GM21529 (cell line): ENCODE results near the gene ANKRD37.

ENCODE experiments used
- ATAC-seq: cut with Tn5 transposase; IDR thresholded peaks from one replicate; pipeline ENCODE4 v1.9.1; 2021; ENCODE audit not compliant: unreplicated experiment

ANKRD37 gene

GRCh38 chr4:185412412-185412811 lies 15.8 kb downstream of the ANKRD37 start:
- ATAC-seq = no peak

DNA sequence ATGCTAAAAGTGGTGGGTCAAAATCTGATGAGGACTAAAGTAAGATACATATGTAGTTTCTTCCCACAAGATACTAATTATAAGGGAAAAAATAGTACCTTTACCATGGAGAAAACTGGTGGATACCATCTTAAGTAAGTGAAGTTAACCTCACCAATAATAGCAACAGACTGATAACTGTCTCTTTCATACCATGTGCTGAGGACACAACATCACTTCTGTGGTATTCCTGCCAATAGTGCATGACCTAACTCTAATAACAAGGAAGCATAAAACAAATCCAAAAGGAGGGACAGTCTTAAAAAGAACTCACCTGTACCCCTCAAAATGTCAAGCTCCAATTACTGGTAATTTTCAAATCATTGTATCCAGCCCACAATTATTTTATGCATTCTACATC lies 20.3 kb downstream of the ANKRD37 start:
- no peak for ATAC-seq

- no peak for ATAC-seq
Measured at GRCh38 chr4:185421366-185422124, 24.9 kb downstream of the ANKRD37 start.

DNA sequence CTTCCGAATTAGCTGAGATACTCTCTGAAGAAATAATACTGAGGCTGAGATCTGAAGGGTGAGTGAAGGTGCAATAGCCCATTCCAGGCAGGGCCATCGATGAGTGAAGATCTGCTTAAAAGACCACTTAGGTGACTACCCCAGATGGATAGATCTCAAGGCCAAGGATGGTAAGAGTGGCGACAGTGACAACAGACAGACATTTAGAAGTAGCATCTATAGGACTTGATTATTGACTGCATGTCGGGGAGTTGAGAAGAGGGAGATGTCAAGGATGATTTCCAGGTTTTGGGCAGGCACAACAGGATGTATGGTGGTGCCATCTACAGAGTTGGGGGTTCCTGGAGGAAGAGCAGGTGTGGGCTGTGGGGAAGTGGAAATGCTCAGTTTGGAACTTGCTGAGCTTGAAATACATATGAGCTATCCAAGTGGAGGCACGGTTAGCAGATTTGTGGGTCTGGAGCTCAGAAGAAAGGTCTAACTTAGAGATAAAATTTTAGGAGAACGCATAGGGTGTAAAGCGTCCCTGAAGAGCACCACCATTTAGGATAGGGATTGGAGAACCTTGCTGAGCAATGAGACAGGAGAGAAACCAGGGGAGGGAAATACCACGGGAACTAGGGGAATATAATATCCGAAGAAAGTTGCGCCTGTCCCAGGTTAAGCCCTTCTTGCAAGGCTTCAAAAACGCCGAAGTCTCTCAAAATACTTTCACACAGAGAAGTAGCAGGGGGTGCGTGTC lies 28.4 kb downstream of the ANKRD37 start:
- ATAC-seq = peak; percentile 7

- ATAC-seq = peak; percentile 93
Measured at GRCh38 chr4:185425647-185426352, 29.2 kb downstream of the ANKRD37 start, which contains the start of gene UFSP2. Gene UFSP2, minus strand, starts transcription at chr4:185425964. Its CDS starts 96 bp downstream, at chr4:185425868.

- ATAC-seq = no peak
Measured at GRCh38 chr4:185426960-185427688, 30.5 kb downstream of the ANKRD37 start.

DNA sequence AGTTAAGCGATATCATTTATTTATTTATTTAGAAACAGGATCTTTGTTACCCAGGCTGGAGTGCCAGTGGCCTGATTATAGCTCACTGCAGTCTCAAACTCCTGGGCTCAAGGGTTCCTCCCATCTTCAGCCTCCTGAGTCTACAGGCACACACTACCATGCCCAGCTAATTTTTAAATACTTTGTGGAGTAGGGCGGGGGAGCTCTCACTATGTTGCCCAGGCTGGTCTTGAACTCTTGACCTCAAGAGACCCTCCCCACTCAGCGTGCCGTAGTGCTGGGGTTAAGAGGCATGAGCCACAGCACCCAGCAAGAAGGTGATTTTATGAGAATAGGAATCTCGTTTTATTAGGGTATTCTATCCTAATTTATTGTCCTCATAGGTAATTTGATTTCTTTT lies 33.0 kb downstream of the ANKRD37 start:
- no peak for ATAC-seq

DNA sequence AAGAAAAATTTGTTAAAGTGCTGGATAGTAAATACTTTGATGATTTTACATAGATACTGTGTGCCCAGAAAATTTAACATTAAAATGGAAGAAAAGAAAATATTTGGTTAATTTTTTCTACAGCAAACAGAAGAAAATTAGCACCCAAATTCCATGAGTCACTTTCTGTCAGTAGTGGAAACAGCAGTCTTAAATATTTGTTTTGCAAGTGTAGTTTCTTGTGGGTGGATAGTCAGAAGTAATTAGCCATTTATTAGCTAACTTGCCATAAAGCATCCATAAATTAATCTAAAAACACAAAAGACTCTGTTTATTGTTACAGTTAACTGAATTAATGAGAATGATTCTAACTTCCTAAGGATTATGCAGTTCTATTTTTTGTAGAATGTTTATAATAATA lies 38.8 kb downstream of the ANKRD37 start:
- no peak for ATAC-seq

- no peak for ATAC-seq
Measured at GRCh38 chr4:185437809-185438208, 41.2 kb downstream of the ANKRD37 start.

- no peak for ATAC-seq
Measured at GRCh38 chr4:185441479-185441878, 44.8 kb downstream of the ANKRD37 start.

DNA sequence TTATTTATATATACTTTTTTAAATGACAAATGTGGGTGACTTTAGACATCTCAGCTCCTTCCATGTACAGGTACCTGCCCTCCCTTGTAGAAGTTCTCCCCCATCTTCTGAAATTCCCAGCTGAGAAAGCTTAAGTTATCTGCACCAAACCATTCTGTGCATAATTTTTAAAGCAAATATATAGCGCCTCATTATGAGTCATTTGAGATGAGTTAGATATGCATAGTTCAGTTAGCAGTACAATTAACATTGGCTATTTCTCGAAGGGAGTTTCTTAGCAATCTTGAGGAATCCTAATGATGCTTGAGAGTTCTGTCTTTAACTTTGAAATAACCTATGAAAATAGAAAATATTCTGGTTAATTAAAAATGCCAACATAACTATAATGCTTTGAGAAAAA lies 48.6 kb downstream of the ANKRD37 start:
- ATAC-seq = no peak
